Left lobe of liver (tissue), 2 donors: ENCODE data around the gene KLHDC7A. TPM values are rescaled to one million over a fixed set of nuclear protein-coding genes. Genes with fewer than 3 reads are reported as not detected.
A peak's percentile ranks its signal among the peaks of the same experiment; 100 is the strongest.

Experiments
- ATAC-seq: fragments of 200-7000 bp; cut with Tn5 transposase; one replicate; pipeline ENCODE4 v1.9.1; 2020; ENCODE audit warnings: mild to moderate bottlenecking, moderate library complexity
- DNase-seq: peaks from one replicate; pipeline ENCODE4 v3.0.0-alpha.2; 2020; ENCODE audit warnings: low spot score
- total RNA-seq: library from RNA; stranded (reverse); gene quantifications from one replicate; pipeline ENCODE4 v1.2.1, GENCODE V29; 2021
- donor health status: DM: no; HTN: no; CAD: no; lungs with moderate emphysema.
- donor health status: DM: no; HTN: yes; CAD: no.

The KLHDC7A gene
- total RNA-seq, 1 donor from 2014 or later = 8.7 TPM

GRCh38 chr1:18501833-18502232 lies 21.1 kb downstream of the KLHDC7A start:
- no peak for ATAC-seq
- no peak for DNase-seq

GRCh38 chr1:18504609-18505008 lies 23.9 kb downstream of the KLHDC7A start:
- DNase-seq (no peak), ATAC-seq (no peak)

DNA sequence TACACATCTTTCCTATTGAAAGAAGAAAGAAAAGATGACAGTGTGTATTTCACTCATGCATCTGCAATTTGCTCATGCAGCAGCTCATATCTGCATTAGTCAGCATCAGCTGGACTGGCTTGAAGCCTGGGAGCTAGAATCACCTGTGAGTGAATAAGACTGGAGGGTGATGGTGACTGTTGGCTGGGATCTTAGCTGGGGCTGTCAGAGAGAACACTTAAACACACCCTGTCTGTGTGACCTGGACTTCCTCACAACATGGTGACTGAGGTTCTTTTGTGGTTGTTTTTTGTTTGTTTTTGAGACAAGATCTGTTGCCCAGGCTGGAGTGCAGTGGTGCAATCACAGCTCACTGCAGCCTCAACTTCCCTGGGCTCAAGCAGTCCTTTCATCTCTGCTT lies 24.9 kb downstream of the KLHDC7A start:
- ATAC-seq (no peak), DNase-seq (no peak)

- ATAC-seq = no peak
- no peak for DNase-seq
Observed at GRCh38 chr1:18508084-18508483, 27.4 kb downstream of the KLHDC7A start.

GRCh38 chr1:18511149-18511873 lies 30.6 kb downstream of the KLHDC7A start:
- ATAC-seq (peak; percentile 58), DNase-seq (no peak)

DNA sequence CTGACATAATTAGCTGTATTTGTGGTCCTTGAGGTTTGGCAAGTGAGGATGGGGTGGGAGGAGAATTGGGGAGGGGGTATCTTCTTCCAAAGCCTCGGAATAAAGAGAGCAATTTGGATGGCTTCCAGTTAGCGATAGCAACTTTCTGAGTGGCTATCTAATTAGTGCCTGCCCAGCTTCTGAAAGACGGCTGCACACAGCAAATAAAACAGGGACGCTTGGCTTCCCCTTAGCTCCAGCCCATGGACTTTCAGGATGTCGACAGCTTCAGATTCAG lies 31.1 kb downstream of the KLHDC7A start:
- DNase-seq = no peak
- no peak for ATAC-seq

DNA sequence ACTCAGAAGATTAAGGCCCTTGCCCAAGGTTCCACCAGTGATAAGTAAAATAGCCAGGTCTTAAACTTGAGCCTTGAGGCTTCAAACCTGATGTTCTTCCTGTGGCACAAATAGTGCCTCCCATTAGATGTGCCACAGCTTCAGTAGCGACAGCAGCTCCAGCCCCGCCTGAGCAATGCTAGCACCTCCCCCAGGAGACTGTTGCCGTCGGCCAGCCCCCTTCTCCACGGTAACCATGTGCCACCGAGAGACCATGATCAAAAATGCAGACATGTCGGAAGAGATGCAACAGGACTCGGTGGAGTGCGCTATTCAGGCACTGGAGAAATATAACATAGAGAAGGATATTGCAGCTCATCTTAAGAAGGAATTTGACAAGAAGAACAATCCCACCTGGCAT lies 32.2 kb downstream of the KLHDC7A start:
- DNase-seq = no peak
- ATAC-seq = no peak

DNA sequence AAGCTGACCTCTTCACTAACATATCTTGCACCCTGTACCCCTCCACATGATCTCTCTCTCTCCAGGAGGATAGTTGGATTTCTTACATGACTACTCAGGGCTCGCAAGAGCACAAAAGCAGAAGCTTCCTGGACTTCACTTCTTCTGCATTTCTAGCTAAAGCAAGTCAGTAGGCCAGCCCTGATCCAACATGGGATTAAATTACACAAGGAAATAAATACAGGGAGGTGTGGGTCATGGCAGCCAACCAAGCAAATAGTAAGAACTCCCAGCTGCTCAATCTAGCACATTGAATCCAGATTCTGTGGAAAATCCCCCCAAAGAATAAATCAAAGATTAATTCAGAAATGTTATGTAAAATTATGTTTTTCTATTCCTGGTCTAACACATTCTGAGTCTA lies 33.3 kb downstream of the KLHDC7A start:
- DNase-seq (no peak), ATAC-seq (no peak)

GRCh38 chr1:18515120-18515667 lies 34.5 kb downstream of the KLHDC7A start:
- ATAC-seq = no peak
- DNase-seq = no peak

DNA sequence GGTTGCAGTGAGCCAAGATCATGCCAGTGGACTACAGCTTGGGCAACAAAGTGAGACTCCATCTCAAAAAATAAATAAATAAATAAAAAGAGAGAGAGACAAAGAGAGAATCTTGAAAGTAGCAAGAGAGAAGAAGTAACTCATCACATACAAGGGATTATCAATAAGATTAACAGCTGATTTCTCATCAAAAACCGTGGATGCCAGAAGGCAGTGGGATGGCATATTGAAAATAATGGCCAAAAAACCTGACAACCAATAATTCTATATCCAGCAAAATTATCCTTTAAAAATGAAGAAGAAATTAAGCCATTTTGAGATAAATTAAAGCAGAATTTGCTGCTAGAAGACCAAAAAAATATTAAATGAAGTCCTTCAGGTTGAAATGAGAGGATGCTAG lies 35.7 kb downstream of the KLHDC7A start:
- ATAC-seq = no peak
- DNase-seq = no peak

DNA sequence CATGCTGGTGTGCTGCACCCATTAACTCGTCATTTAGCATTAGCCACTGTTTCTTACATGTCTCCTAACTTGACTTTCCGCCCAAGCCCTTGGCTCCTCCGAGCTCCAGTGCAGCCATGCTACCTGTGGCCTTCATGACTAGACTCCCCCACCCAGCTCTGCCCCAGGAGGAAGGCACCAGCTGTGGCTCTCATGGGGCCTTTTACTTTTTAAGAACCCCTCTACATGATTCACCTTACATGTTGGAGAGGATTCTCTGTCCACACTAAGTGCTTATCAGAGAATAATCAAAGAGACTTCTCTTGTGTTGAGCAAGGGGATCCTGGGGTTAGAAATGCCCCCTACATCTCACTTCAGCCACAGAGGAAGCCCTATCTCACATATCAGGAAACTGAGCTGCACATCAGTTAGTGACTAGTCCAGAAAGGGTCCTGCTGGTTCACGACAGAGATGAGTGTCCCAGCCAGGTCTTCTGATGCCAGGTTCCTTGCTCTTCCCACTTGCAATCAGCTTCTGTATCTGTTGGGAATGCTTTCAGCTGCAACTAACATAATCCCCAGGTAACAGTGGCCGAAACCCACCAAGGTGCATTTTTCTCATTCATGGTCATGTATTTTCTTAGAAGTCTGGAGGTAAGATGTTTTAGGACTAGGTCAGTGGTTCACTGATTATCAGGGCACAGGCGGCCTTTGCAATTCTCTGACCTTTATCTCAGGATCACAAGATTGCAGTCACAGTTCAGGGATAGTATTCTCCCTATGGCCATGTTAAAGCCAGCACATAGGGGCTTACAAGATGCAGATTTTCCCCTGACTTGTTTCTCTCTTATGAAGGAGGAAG lies 45.9 kb downstream of the KLHDC7A start:
- ATAC-seq = no peak
- DNase-seq = peak; percentile 12

- ATAC-seq = no peak
- DNase-seq = peak; percentile 16
Observed at GRCh38 chr1:18527514-18527913, 46.8 kb downstream of the KLHDC7A start.

GRCh38 chr1:18527921-18528320 lies 47.2 kb downstream of the KLHDC7A start:
- ATAC-seq (no peak), DNase-seq (peak; percentile 2)

- DNase-seq (peak; percentile 28), ATAC-seq (no peak)
Observed at GRCh38 chr1:18528616-18529015, 47.9 kb downstream of the KLHDC7A start.

DNA sequence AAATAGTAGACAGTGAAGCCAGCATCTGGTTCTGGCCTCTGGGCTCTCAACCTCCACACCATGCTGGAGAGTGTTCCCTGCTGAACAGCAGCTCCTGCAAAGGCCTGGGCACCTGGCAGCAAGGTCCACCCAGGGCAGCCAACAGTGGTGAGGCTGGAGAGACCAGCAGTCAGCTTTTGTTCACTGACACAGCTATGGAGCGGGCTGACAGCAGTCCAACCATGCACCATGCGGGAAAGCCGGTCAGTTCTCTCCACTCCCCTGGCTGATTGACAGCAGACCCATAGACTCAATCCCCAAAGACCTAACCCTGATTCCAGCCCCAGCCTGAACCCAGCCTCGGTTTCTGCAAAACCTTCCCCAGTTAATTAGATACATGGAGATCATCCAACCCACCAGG lies 49.0 kb downstream of the KLHDC7A start:
- DNase-seq (peak; percentile 39), ATAC-seq (no peak)

DNA sequence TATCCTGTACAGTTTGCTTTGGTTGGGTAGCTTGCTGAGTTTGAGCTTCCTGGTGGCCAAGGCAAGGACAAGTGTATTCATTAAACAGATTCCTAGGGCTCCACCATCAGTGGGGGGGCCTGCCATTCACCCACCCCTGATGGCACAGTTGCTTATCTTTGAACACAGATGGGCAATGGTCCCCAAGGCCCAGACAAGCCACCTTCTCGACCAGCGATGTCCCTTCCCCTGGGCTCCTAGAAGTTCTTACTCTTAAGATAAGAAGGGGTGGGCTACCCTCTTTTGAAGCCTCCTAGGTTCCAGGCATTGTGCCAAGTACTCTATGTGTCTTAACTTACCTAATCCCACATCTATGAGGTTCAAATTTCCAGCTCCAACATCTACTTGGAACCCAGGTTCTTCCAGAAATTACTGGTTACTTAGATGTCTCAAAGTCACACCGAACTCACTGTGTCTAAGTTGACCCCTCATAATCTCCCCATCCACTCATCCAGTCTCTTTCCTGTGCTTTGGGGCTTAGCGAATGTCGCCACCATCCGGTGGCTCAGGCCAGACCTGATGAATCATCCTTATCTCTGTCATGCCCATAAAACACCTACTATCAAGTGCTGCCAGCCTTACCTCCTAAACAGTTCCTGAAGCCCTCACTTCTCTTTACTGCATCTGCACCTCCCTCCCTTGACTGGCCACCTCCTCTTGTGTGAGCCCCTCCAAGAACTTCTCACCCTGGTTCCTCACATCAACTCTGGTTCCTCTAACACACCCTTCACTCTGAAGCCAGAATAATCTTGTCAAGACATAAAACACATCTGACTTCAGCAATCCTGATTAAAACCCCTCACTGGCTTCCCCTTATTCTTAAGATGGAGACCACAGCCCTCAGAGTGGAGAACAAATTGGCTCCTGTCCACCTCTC lies 50.1 kb downstream of the KLHDC7A start:
- DNase-seq (peak; percentile 38), ATAC-seq (peak; percentile 56)

- peak; percentile 29 for DNase-seq
Observed at GRCh38 chr1:18531503-18531845, 50.7 kb downstream of the KLHDC7A start.

DNA sequence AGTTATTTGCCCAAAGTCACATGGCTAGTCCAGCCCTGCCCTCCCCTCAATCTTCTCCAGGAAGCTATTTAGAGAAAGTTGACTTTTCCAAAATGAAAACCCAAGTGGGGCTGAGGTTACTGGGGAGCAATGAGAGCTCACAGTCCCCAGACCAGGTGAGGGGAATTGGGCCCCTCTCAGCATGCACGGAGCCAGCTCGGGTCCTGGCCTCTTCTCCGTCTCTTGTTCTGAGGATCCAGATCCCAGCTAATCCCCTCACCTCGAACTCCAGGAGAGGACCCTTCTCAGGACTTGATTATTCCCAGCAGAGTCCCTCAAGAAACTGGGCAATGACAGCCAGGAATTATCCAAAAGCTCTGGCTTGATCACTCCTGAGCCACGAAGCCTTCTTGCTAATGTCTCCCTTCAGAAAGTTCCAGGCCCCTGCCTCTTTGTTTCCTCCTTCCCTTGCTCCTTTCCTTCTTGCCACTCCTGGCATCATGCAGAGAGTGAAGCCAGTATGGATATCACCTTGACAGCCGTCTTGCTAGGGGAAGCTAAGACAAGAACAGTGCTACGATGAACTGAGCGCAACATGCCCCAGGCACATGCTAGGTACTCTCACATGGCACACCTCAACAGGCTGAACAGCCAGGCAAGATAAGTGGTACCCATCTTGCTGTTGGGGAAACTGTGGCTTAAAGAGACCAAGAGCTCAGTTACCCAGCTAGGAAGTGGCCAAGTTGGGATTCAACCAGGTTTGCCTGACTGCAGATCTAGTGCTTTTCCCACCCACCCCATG lies 51.9 kb downstream of the KLHDC7A start:
- ATAC-seq (no peak), DNase-seq (peak; percentile 26)

More at GRCh38 chr1:18531503-18531845, 50.7 kb downstream of the KLHDC7A start:
- no peak for ATAC-seq

DNA sequence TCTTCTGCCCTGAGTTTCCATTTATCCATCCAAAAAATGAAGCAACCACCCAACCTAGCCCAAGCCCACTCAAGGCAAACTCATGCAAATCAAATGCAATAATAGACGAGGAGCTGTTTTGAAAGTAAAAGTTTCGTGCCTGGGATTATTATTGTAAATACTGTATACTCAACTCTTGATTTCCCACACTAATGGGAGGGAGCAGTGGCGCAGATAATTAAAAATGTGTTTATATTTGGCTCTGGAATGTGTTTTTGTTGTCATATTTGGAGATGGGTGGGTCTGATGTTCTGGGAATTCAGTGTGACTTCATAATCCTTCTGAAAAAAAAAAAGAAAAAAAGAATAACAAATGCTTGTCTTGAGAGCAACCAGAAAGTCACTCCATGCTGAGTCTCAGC lies 52.5 kb downstream of the KLHDC7A start:
- ATAC-seq (no peak), DNase-seq (no peak)

DNA sequence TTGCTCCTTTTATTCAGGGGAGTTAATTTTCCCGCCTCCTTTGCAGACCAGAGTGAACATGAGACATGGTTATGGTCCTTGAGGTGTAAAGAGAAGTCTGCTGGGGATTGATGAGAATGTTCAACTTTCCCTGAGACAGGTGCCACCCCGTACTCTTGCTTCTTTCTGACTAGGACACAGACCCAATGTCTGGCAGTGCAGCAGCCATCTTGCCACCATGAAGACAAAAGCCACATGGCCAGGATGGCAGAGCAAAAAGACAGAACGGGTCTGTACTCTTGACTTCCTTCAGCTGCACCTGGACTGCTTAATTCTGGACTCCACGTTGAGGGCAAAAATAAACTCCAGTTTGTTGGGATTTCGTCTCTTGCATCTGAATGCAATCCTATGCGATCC lies 54.1 kb downstream of the KLHDC7A start:
- no peak for ATAC-seq
- no peak for DNase-seq
